Measurements from ENCODE around the gene JAM3.

Gene JAM3

GRCh38 chr11:134170177-134170918 is 101.5 kb downstream of the JAM3 start:
- Histone ChIP-seq H3K27me3 (replicated peaks; ENCODE audit: insufficient read depth, low read length) (no peaks in the 10 kb centered on the region), H2AFZ (ENCODE audit: low read length) (no peak overlapping the region), H4K20me1 (ENCODE audit: insufficient read depth, low read length) (no peaks in the 10 kb centered on the region), H3K9me2 (replicated peaks; ENCODE audit: insufficient read depth, low read length) (no peaks in the 10 kb centered on the region), H3K9me3 (replicated peaks; ENCODE audit: insufficient read depth, low read length) (no peaks in the 10 kb centered on the region), H3K27ac (ENCODE audit: low read length) (no peak overlapping the region), H3K4me3 (ENCODE audit: low read length) (no peak overlapping the region), H3K36me3 (replicated peaks; ENCODE audit: insufficient read depth, low read length) (0 out of 2 replicates have a peak, but pooled peaks cover 8% of the 10 kb centered on the region), H3K4me1 (ENCODE audit: low read length) (no peaks in the 10 kb centered on the region), H3K79me2 (ENCODE audit: low read length) (no peaks in the 10 kb centered on the region), H3F3A (ENCODE audit: insufficient read depth, low read length) (no peaks in the 10 kb centered on the region), H3K9ac (ENCODE audit: low read length) (no peak overlapping the region), H3K4me2 (ENCODE audit: low read depth, low read length) (no peak overlapping the region)
- no peak for DNase-seq
- TF ChIP-seq EZH2phosphoT487 (IDR thresholded peaks at IDR 0.05; ENCODE audit: low read length) (no peak), EZH2 (optimal IDR thresholded peaks at IDR 0.05; ENCODE audit: low read depth, low read length) (no peak), CTCF (IDR thresholded peaks at IDR 0.05; ENCODE audit: low read length) (no peak)

GRCh38 chr11:134170919-134171281 is 102.0 kb downstream of the JAM3 start:
- no peaks in the 10 kb centered on the region for H4K20me1 ChIP-seq (ENCODE audit: insufficient read depth, low read length)
- H3F3A ChIP-seq (ENCODE audit: insufficient read depth, low read length) = no peaks in the 10 kb centered on the region
- no peak overlapping the region for H3K4me3 ChIP-seq (ENCODE audit: low read length)
- H3K9me3 ChIP-seq (replicated peaks; ENCODE audit: insufficient read depth, low read length) = no peaks in the 10 kb centered on the region
- no peaks in the 10 kb centered on the region for H3K9me2 ChIP-seq (replicated peaks; ENCODE audit: insufficient read depth, low read length)
- H3K4me2 ChIP-seq (ENCODE audit: low read depth, low read length) = no peak overlapping the region
- no peaks in the 10 kb centered on the region for H3K79me2 ChIP-seq (ENCODE audit: low read length)
- no peak overlapping the region for H3K9ac ChIP-seq (ENCODE audit: low read length)
- TF ChIP-seq EZH2 (optimal IDR thresholded peaks at IDR 0.05; ENCODE audit: low read depth, low read length) (no peak), EZH2phosphoT487 (IDR thresholded peaks at IDR 0.05; ENCODE audit: low read length) (no peak), CTCF (IDR thresholded peaks at IDR 0.05; ENCODE audit: low read length) (no peak)
- H2AFZ ChIP-seq (ENCODE audit: low read length) = no peak overlapping the region
- H3K27me3 ChIP-seq (replicated peaks; ENCODE audit: insufficient read depth, low read length) = no peaks in the 10 kb centered on the region
- no peaks in the 10 kb centered on the region for H3K4me1 ChIP-seq (ENCODE audit: low read length)
- H3K27ac ChIP-seq (ENCODE audit: low read length) = no peak overlapping the region
- no peak for DNase-seq
- 0 out of 2 replicates have a peak, but pooled peaks cover 10% of the 10 kb centered on the region for H3K36me3 ChIP-seq (replicated peaks; ENCODE audit: insufficient read depth, low read length)

GRCh38 chr11:134171951-134172350 is 103.1 kb downstream of the JAM3 start:
- H3K79me2 ChIP-seq (ENCODE audit: low read length) = no peaks in the 10 kb centered on the region
- H3K9ac ChIP-seq (ENCODE audit: low read length) = no peak overlapping the region
- H3K9me3 ChIP-seq (replicated peaks; ENCODE audit: insufficient read depth, low read length) = no peaks in the 10 kb centered on the region
- peaks cover 10% of the 10 kb centered on the region; the same call in 1 of the 2 replicates for H3K36me3 ChIP-seq (replicated peaks; ENCODE audit: insufficient read depth, low read length)
- H3F3A ChIP-seq (ENCODE audit: insufficient read depth, low read length) = 0 out of 2 replicates have a peak, but pooled peaks cover under 1% of the 10 kb centered on the region
- DNase-seq = no peak
- no peak overlapping the region for H3K4me3 ChIP-seq (ENCODE audit: low read length)
- H3K4me1 ChIP-seq (ENCODE audit: low read length) = no peaks in the 10 kb centered on the region
- TF ChIP-seq EZH2phosphoT487 (IDR thresholded peaks at IDR 0.05; ENCODE audit: low read length) = no peak
- TF ChIP-seq EZH2 (optimal IDR thresholded peaks at IDR 0.05; ENCODE audit: low read depth, low read length) = no peak
- no peak for TF ChIP-seq CTCF (IDR thresholded peaks at IDR 0.05; ENCODE audit: low read length)
- H3K27ac ChIP-seq (ENCODE audit: low read length) = no peak overlapping the region
- H3K27me3 ChIP-seq (replicated peaks; ENCODE audit: insufficient read depth, low read length) = no peaks in the 10 kb centered on the region
- H3K4me2 ChIP-seq (ENCODE audit: low read depth, low read length) = no peak overlapping the region
- H3K9me2 ChIP-seq (replicated peaks; ENCODE audit: insufficient read depth, low read length) = no peaks in the 10 kb centered on the region
- no peak overlapping the region for H2AFZ ChIP-seq (ENCODE audit: low read length)
- no peaks in the 10 kb centered on the region for H4K20me1 ChIP-seq (ENCODE audit: insufficient read depth, low read length)
